Activated T-cell treated with anti-CD3 and anti-CD28 coated beads, Interleukin-2, amount 50 U/mL, for 72 hours (primary cell): Measurements from ENCODE around the gene ACTN1. TPM values are rescaled to one million over a fixed set of nuclear protein-coding genes. Genes with fewer than 3 reads are reported as not detected.

ENCODE experiments used
- ATAC-seq, 2 donors: fragments of 150-1000 bp; cut with Tn5 transposase; replicated peaks in 1 of 2; 2 replicates each; pipeline ENCODE4 v1.10.0; 2021; ENCODE audit warnings: moderate library complexity in 2 of 2, mild to moderate bottlenecking in 1 of 2
- DNase-seq, 2 donors: peaks; one replicate each; pipeline ENCODE4 v3.0.0; 2021 to 2022; ENCODE audit warnings: mixed read lengths in 1 of 2
- H3K27ac Mint-ChIP-seq: one replicate; pipeline ENCODE4 v1.8.0; 2022; ENCODE audit warnings: mild to moderate bottlenecking, moderate library complexity, mixed read lengths
- H3K27me3 Mint-ChIP-seq: one replicate; pipeline ENCODE4 v1.8.0; 2022; ENCODE audit warnings: low read depth, mixed read lengths
- H3K36me3 Mint-ChIP-seq, 2 donors: one replicate each; pipeline ENCODE4 v1.8.0; 2022; ENCODE audit warnings: mixed read lengths in 2 of 2, mild to moderate bottlenecking in 1 of 2; ENCODE audit not compliant: insufficient read depth in 2 of 2
- H3K4me1 Mint-ChIP-seq: one replicate; pipeline ENCODE4 v1.8.0; 2022; ENCODE audit warnings: low read depth, mixed read lengths
- H3K4me3 Mint-ChIP-seq, 2 donors: one replicate each; pipeline ENCODE4 v1.8.0; 2022; ENCODE audit warnings: mild to moderate bottlenecking in 2 of 2, mixed read lengths in 2 of 2, moderate library complexity in 2 of 2
- H3K9me3 Mint-ChIP-seq, 2 donors: one replicate each; pipeline ENCODE4 v1.8.0; 2022; ENCODE audit warnings: mixed read lengths in 2 of 2
- total RNA-seq, 2 donors: library from RNA; stranded (reverse); gene quantifications; one replicate each; pipeline ENCODE4 v1.2.3, GENCODE V29; 2022

ACTN1 gene
- total RNA-seq, 2 donors from 2014 or later, result 42.6 to 50.7 TPM

- ATAC-seq, result no peak
- H3K4me3 Mint-ChIP-seq, result no peak overlapping the region
- H3K27me3 Mint-ChIP-seq, result no peaks in the 10 kb centered on the region
- H3K4me1 Mint-ChIP-seq, result peaks cover 79% of the 10 kb centered on the region
- peaks cover 0 to 3% of the 10 kb centered on the region in 2 donors for H3K36me3 Mint-ChIP-seq
- H3K27ac Mint-ChIP-seq, result no peak overlapping the region
- no peaks in the 10 kb centered on the region for H3K9me3 Mint-ChIP-seq
- DNase-seq, result no peak
Measured at GRCh38 chr14:68961781-68962584, 17.1 kb downstream of the ACTN1 start.

DNA sequence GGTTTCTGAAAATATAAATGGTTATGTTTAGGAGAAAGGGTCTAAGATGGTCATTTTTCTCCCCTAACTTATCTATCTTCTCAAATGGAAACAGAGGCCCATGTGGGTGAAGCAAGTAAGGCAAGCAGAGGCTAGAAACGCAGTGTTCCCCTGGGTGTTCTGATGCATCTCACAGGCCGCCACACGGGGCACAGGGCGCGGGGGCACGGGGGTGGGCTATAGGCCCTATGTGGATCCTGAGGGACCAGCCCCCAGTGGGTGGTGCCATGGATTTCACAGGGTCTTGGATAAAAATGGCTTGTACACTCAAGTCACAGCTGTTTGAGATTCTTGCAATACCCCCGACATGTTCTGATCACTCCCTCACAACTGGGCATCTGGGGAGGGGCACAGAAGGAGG lies 17.7 kb downstream of the ACTN1 start:
- ATAC-seq (no peak), DNase-seq (no peak)
- Mint-ChIP-seq H3K4me3 (no peak overlapping the region), H3K27me3 (no peaks in the 10 kb centered on the region), H3K36me3 (peaks cover 0 to 7% of the 10 kb centered on the region in 2 donors), H3K4me1 (peaks cover 85% of the 10 kb centered on the region), H3K27ac (no peak overlapping the region), H3K9me3 (no peaks in the 10 kb centered on the region)

DNA sequence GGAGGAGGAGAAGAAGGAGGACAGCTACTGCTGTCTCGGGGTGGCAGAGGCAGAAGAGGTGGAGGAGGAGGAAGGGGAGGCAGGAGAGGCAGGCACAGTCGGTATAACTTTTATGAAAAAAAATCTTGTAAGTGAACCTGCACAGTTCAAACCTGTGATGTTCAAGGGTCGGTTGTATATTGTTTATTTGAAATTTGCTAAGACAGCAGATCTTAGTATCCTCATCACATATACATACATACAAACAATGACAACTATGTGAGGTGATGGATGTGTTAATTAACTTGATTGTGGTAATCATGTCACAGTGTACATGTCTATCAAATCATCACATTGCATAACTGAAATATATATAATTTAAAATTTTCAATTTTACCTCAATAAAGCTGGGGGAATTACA lies 19.0 kb downstream of the ACTN1 start:
- no peaks in the 10 kb centered on the region for H3K27me3 Mint-ChIP-seq
- peak overlapping the region; percentile 12 for H3K27ac Mint-ChIP-seq
- H3K4me3 Mint-ChIP-seq, result peak overlapping the region; percentile 47 to 54
- peaks cover 90% of the 10 kb centered on the region for H3K4me1 Mint-ChIP-seq
- ATAC-seq (no peak), DNase-seq (no peak)
- peaks cover 0 to 7% of the 10 kb centered on the region in 2 donors for H3K36me3 Mint-ChIP-seq
- no peaks in the 10 kb centered on the region for H3K9me3 Mint-ChIP-seq

DNA sequence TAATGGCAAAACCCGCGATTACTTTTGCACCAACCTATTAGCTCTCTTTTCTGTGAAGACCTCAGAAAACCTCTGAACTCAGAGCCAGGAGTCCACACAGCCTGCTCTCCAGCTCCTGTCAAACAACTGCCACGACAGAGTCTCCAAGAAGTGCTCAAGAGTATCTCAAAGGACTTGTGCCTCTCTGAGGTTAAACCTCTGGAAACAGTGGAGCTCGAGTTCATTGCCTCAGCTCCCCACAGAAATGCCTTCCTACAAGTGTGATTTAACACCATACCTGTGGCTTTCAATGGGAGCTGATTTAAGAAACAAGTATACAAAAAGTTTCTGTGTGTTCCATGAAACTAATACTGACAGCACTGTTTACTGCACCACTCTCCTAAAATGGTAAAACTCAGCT lies 20.1 kb downstream of the ACTN1 start:
- H3K4me1 Mint-ChIP-seq, result peaks cover 89% of the 10 kb centered on the region
- peak overlapping the region; percentile 37 to 47 for H3K4me3 Mint-ChIP-seq
- H3K27me3 Mint-ChIP-seq, result no peaks in the 10 kb centered on the region
- peak overlapping the region; percentile 56 for H3K27ac Mint-ChIP-seq
- no peak for ATAC-seq
- no peaks in the 10 kb centered on the region for H3K9me3 Mint-ChIP-seq
- peaks cover 0 to 7% of the 10 kb centered on the region in 2 donors for H3K36me3 Mint-ChIP-seq
- no peak for DNase-seq

- Mint-ChIP-seq H3K27ac (no peak overlapping the region), H3K9me3 (no peaks in the 10 kb centered on the region), H3K27me3 (no peaks in the 10 kb centered on the region), H3K4me3 (peak overlapping the region in 1 of 2 donors; percentile 35), H3K36me3 (peaks cover 0 to 7% of the 10 kb centered on the region in 2 donors), H3K4me1 (peaks cover 87% of the 10 kb centered on the region)
- DNase-seq, result no peak
- no peak for ATAC-seq
Measured at GRCh38 chr14:68958553-68958952, 20.5 kb downstream of the ACTN1 start.

- Mint-ChIP-seq H3K4me1 (peaks cover 87% of the 10 kb centered on the region), H3K36me3 (peaks cover 0 to 6% of the 10 kb centered on the region in 2 donors), H3K27me3 (no peaks in the 10 kb centered on the region), H3K27ac (no peak overlapping the region), H3K4me3 (peak overlapping the region in 1 of 2 donors; percentile 49), H3K9me3 (no peaks in the 10 kb centered on the region)
- ATAC-seq, result no peak
- no peak for DNase-seq
Measured at GRCh38 chr14:68957775-68958174, 21.3 kb downstream of the ACTN1 start.

- Mint-ChIP-seq H3K4me1 (peaks cover 88% of the 10 kb centered on the region), H3K4me3 (peak overlapping the region in 1 of 2 donors; percentile 19), H3K27ac (peak overlapping the region; percentile 72), H3K27me3 (no peaks in the 10 kb centered on the region), H3K36me3 (peaks cover 0 to 4% of the 10 kb centered on the region in 2 donors), H3K9me3 (no peaks in the 10 kb centered on the region)
- DNase-seq (no peak), ATAC-seq (no peak)
Measured at GRCh38 chr14:68956724-68957123, 22.4 kb downstream of the ACTN1 start.

- no peak for DNase-seq
- no peaks in the 10 kb centered on the region for H3K27me3 Mint-ChIP-seq
- H3K4me3 Mint-ChIP-seq, result peak overlapping the region; percentile 31 to 33
- ATAC-seq, result no peak
- no peak overlapping the region for H3K27ac Mint-ChIP-seq
- H3K36me3 Mint-ChIP-seq, result peaks cover 0 to 4% of the 10 kb centered on the region in 2 donors
- peaks cover 88% of the 10 kb centered on the region for H3K4me1 Mint-ChIP-seq
- no peaks in the 10 kb centered on the region for H3K9me3 Mint-ChIP-seq
Measured at GRCh38 chr14:68955851-68956179, 23.3 kb downstream of the ACTN1 start.

- peaks cover 0 to 4% of the 10 kb centered on the region in 2 donors for H3K36me3 Mint-ChIP-seq
- H3K27ac Mint-ChIP-seq, result peak overlapping the region; percentile 53
- H3K4me3 Mint-ChIP-seq, result peak overlapping the region; percentile 31 to 33
- peaks cover 90% of the 10 kb centered on the region for H3K4me1 Mint-ChIP-seq
- no peak for ATAC-seq
- no peaks in the 10 kb centered on the region for H3K27me3 Mint-ChIP-seq
- H3K9me3 Mint-ChIP-seq, result no peaks in the 10 kb centered on the region
- DNase-seq, result no peak
Measured at GRCh38 chr14:68955164-68955850, 23.8 kb downstream of the ACTN1 start.

- Mint-ChIP-seq H3K27ac (peak overlapping the region; percentile 22), H3K4me1 (peaks cover 88% of the 10 kb centered on the region)
Measured at GRCh38 chr14:68953196-68953555, 25.9 kb downstream of the ACTN1 start.

GRCh38 chr14:68952531-68953195 lies 26.4 kb downstream of the ACTN1 start:
- H3K4me3 Mint-ChIP-seq, result peak overlapping the region; percentile 51 to 80
- DNase-seq, result peak in 1 of 2 donors; percentile 22

More at GRCh38 chr14:68953196-68953555, 25.9 kb downstream of the ACTN1 start:
- Mint-ChIP-seq H3K9me3 (no peaks in the 10 kb centered on the region), H3K36me3 (peaks cover 0 to 4% of the 10 kb centered on the region in 2 donors), H3K27me3 (no peaks in the 10 kb centered on the region), H3K4me3 (peak overlapping the region; percentile 51 to 80)
- ATAC-seq (no peak), DNase-seq (no peak)

GRCh38 chr14:68951800-68952530 lies 27.1 kb downstream of the ACTN1 start:
- Mint-ChIP-seq H3K4me3 (peak overlapping the region; percentile 51 to 80), H3K36me3 (peaks cover 0 to 4% of the 10 kb centered on the region in 2 donors), H3K27me3 (no peaks in the 10 kb centered on the region), H3K9me3 (no peaks in the 10 kb centered on the region), H3K27ac (peak overlapping the region; percentile 64), H3K4me1 (peaks cover 90% of the 10 kb centered on the region)
- DNase-seq, result no peak
- peak; percentile 3 to 10 for ATAC-seq

More at GRCh38 chr14:68952531-68953195, 26.4 kb downstream of the ACTN1 start:
- H3K27ac Mint-ChIP-seq, result peak overlapping the region; percentile 27
- peaks cover 88% of the 10 kb centered on the region for H3K4me1 Mint-ChIP-seq
- no peaks in the 10 kb centered on the region for H3K27me3 Mint-ChIP-seq
- ATAC-seq, result peak; percentile 55 to 74
- H3K36me3 Mint-ChIP-seq, result peaks cover 0 to 4% of the 10 kb centered on the region in 2 donors
- no peaks in the 10 kb centered on the region for H3K9me3 Mint-ChIP-seq
